Stimulated activated CD4-positive, alpha-beta T cell treated with anti-CD3 and anti-CD28 coated beads, Interleukin-1b, Interleukin-23, amount 100 ng/mL, for 48 hours (primary cell): Measurements from ENCODE around the gene RASA3.

Experiments
- DNase-seq: peaks from one replicate; pipeline ENCODE4 v3.0.0-alpha.2; 2020

RASA3 gene

DNA sequence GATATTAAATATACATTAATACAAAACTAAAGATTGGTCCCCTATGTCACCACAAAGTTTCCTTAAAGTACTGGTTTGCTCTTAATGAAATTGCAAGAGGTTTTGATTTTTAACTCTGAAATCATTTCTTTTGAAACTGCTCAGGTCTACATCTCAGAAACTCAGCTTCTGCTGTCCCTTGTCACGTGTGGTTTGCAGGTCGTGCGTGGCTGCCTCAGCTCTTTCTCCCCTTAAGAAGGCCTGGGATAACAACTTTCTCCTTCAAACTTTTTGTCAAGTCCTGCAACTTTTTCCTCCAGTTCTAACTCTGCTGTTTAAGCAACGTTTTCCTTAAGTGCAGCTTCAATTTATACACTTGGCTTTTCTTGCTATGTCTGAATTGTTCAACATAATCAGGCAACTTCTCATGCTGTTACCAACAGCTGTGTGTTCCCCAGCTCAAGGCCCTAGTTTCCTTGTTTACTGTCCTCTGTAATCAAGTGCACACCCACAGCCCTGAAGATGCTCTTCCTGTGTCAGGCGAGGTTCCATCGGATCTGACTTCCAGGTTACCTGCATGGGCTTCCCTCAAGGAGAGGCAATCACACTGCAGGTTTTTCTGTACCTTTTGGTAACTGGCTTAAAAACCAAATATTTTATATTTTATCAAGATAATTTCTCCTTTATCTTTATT is 172.0 kb downstream of the RASA3 start:
- no peak for DNase-seq

DNA sequence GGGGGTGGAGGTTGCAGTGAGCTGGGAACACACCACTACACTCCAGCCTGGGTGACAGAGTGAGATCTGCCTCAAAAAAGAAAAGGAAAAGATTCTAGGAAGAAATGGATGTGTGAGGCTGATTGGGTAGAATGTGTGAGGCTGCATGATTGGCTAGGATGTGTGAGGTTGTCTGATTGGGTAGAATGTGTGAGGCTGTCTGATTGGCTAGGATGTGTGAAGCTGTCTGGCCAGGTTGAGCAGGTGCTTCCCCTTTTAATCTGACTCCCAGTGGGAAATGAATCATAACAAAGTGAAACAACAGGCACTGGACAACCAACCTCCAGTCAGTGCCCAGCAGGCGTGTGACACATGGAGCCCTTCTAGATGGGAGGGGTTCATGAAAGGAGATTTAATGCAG is 173.2 kb downstream of the RASA3 start:
- DNase-seq: no peak

DNA sequence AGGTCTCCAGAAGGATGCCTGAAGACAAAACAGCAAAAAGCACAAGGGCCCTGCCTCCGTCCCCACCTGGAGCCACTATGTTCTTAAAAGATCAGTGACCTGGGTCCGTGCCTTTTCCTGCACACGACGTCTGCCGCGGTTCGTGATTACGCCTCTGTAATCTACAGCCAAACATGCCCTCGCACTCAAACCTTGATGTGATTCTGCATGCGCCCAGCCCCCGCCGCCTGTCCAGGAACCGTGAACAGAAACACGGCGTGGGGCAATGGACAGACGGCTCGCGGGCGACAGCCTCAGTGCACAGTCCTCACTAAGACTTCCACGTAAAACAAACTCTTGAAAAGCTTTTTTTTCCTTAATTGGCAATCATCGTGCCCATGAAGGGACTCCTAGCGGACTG is 174.1 kb downstream of the RASA3 start:
- DNase-seq: no peak

DNA sequence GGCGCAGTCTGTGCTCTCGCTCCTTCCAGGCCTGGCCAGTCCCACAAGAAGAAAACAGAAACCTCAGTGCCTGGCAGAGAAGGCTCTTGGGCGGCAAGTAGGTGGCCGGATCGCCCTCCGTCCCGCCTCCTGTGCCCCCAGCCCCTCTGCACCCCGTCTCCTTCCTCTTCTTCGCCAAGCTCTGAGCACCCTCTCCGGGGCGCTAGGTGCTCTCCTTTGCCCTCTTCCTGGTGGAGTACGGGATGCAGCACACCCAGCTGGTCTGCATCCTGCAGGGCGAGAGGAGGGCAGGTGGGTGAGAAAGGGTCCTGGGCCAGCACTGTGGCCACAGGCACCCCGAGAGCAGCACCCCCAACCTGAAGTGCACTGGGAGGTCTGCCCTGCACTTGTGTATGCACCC is 175.9 kb downstream of the RASA3 start:
- no peak for DNase-seq

DNA sequence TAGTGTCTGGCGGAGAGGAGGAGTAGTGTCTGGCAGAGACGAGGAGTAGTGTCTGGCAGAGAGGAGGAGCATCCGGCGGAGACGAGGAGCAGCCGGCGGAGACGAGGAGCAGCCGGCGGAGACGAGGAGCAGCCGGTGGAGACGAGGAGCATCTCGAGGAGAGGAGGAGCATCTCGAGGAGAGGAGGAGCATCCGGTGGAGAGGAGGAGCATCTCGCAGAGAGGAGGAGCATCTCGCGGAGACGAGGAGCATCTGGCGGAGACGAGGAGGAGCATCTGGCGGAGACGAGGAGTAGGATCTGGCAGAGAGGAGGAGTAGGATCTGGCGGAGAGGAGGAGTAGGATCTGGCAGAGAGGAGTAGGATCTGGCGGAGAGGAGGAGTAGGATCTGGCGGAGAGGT is 176.7 kb downstream of the RASA3 start:
- DNase-seq: no peak

DNA sequence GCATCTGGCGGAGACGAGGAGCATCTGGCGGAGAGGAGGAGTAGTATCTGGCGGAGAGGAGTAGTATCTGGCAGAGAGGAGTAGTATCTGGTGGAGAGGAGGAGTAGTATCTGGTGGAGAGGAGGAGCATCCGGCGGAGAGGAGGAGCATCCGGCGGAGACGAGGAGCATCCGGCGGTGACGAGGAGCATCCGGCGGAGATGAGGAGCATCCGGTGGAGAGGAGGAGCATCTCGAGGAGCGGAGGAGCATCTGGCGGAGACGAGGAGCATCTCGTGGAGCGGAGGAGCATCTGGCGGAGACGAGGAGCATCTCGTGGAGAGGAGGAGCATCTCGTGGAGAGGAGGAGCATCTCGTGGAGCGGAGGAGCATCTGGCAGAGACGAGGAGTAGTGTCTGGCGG is 177.2 kb downstream of the RASA3 start:
- DNase-seq: no peak

DNA sequence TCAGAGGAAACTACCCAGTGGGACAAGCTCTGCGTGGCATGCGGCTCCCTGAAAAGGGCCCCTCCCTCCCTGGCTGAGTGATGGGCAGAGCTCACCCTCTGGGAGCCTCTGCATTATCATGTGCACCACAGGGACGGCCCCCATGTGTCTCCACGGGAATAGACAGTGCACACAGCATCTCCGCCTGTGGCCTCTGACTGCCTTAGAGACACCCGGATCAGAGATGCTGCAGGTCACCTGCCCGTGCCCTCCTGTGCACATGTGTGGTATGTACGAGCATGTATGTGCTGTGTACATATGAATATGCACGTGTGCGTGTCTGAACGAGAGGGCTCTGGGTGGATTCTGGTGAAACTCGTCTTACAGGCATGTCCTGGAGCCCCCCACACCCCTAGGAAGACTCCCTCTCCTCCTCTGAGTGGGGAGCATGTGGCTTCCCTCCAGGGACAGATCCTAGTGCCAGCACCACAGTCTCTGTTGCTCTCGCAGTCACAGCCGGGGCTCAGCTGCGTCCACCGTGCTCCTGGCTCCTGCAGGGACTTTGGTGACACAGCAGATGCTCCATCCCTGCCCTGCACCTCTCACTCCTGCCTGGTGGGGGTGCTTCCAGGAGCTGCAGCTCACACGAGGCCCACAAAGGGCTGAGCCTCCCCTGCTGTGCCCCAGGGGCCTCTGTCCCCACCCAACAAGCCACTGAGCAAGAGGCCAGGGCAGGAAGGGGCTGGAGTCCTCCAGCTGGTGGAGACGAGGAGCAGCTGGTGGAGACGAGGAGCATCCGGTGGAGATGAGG is 178.2 kb downstream of the RASA3 start:
- no peak for DNase-seq

DNA sequence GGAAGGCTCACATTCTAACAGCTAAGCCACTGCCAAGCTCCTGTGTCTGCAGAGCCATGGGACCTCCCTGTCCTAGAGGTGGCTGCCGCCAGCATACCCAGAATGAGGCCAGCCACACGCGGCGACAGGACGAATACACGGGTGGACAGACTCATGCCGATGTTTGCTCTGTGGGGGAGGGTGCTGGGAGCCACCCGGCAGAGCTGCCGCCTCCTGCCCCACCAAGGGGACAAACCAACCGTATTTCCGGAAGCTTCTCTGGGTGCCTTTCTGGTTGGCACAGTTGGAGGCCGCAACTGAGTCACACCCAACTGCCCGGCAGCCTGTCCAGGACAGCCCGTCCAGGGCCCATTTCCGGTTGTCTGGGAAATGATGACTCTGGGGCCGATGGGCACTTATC is 178.9 kb downstream of the RASA3 start:
- DNase-seq: no peak

DNA sequence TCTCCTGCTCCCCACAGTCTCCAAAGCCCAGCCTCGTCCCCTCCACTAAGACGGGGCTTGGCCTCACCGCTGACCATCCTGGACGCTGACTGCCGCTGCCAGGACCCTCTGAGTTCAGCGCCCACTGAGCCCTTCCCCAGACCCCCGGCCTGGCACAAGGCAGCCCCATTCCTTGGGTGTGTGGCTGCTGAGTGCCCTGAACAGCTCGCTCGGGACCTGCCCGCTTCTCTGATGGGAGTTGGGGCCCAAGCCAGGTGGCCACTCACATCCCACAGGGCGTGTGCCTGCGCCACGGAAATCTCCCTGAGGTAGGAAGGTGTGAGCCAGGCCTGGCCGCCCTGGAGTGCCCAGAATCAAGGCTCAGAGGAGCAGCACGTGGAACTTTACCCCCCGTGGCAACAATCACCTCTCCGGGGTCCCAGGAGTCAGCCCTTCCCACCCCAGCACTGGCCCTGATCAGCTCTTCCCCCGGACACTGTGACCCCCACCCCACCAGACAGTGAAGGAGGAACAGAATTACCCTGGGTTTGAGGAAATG is 179.4 kb downstream of the RASA3 start:
- no peak for DNase-seq

DNA sequence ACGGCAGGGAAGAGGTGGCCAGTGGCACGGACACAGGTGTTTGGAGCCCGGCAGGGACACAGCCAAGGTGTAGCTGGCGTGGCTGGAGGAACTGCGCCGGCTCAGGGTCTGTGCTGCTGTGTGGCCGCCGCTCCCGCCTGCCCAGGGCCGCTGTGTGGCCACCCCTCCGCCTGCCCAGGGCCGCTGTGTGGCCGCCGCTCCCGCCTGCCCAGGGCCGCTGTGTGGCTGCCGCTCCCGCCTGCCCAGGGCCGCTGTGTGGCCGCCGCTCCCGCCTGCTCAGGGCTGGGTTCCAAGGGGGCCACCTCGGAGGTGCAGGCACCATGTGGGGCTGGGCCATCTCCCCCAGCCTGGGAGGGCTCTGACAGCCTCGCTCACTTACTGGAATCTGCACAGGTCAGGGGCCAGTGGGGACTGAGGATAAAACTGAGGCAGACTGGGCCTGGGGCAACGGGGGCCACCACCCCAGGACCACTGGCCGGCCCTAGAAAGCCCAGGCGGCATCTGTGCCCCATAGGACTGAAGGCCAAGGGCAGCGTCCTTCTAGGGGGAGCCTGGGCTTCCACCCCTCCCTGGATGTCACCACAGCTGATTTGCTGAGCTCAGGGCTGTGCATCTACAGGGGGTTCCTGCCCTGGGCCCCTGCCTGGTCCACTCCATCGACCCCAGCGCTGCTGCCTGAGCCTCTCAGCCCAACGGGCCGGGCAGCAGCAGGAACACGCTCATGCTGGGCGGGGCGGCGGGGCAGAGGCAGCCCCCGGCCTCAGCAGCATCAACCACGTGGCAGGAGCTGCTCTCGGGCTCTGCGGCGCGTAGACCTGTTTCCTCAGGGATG is 180.1 kb downstream of the RASA3 start:
- DNase-seq: no peak

DNA sequence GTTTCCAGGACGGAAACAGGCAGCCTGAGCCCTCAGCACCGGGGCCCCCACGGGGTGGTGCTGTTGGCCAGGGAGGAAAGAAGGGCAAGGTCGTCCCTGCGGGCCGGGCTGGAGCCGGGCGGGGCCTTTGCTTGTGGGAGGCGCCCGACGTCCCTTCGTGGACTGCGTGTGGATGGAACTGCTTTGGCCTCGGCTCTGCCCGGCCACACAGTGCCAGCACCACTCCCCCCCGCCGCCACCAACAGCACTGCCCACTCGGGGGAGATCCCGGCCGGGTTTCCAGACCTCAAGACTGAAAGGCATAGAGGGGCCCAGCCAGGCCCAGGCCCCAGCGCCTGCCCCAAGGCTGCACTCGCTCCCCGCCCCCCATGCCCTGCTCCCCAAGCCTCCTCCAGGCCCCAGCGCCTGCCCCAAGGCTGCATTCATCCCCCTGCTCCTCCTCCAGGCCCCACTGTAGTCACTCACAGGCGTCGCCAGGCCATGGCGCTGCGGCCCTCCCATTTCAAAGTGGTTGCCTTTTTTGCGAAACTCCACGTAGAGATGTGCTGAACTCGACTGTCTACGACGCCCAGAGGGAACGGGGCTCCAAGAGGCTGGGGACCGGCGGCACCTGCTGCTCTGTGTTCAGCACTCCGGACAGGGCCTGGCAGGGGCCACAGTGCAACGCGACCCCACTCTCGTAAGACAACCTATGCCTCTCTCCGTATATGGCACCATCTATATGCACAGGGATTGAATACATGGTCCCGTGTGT is 181.0 kb downstream of the RASA3 start:
- DNase-seq: peak; percentile 48

DNA sequence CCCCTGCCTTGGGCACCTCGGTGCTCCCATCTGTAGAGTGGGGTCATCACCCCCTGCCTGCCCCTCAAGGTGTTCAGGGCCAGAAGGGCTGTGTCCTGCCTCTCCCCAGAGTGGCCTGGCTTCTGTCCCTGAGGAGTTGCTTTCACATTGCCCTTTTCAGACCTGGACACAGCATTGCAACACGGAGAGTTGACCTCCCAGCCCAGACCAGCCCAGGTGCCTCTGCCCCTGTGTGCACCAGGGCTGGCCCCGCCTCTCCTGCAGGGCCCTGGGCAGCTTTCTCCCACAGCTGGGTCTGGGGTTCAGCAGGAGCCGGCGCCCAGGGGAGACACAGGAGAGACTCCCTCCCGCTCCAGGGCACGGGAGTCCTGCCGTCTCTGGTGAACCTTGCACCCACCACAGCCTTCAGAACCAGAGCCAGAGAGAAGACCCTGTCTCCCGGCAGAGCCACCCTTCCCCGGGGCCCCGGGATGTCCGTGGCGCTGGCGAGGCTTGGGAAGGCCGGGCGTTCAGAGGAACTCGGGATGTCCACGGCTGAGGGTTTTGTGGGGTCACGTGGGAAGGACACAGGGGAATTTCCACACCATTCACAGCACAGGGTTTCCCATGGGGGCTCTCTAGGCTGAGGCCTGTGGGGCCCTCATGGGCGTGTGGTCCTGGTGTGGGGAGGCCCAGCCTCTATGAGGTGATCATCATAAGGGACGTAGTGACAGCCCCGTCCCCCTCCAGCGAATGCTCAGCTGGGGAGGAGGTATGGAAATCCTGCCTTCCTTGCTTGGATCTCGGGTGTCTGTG is 181.8 kb downstream of the RASA3 start:
- DNase-seq: no peak

DNA sequence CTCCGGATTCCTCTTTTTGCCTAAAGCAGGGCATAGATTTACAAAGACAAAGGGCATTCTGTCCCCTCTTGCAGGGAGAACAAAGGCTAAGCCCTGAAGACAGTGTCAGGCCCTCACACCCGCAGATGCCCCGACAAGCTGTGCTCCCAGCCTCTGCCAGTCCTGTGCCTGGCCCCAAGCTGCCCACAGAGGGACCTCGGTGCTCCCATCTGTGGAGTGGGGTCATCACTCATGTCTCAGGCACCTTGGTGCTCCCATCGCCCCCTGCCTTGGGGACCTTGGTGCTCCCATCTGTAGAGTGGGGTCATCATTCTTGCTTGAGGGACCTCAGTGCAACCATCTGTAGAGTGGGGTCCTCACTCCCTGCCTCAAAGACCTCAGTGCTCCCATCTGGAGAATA is 182.9 kb downstream of the RASA3 start:
- DNase-seq: no peak

DNA sequence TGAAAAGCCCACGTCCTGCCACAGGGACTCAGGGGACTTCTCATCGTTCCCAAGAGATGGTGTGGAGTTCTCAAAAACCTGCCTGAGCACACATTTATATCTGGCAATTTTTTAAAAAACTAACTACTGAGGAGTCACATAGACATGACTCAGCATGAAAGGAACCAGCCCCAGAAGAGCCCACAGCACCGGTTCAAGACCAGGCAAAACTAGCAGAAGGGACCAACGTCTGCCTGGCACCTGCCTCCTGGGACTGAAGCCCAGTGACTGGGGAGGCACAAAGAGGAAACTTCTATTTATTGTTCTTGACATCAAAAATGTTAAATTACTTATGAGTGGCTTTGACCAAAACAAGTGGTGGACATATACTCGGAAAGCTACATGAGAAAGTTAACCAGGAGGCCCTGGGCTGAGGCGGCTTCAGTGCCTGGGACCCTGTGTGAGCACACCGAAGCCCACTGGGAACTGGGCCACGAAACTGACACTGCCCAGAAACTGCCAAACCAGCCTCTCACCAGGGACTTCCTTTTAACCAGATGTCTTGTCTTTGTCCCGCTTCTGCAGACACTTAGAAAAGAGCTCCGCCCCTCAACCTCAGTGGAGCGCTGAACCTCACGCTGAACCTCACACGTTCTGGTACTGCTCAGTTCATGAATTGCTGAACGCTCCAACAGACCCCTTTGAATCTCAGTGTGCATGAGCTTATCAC is 184.2 kb downstream of the RASA3 start:
- no peak for DNase-seq

DNA sequence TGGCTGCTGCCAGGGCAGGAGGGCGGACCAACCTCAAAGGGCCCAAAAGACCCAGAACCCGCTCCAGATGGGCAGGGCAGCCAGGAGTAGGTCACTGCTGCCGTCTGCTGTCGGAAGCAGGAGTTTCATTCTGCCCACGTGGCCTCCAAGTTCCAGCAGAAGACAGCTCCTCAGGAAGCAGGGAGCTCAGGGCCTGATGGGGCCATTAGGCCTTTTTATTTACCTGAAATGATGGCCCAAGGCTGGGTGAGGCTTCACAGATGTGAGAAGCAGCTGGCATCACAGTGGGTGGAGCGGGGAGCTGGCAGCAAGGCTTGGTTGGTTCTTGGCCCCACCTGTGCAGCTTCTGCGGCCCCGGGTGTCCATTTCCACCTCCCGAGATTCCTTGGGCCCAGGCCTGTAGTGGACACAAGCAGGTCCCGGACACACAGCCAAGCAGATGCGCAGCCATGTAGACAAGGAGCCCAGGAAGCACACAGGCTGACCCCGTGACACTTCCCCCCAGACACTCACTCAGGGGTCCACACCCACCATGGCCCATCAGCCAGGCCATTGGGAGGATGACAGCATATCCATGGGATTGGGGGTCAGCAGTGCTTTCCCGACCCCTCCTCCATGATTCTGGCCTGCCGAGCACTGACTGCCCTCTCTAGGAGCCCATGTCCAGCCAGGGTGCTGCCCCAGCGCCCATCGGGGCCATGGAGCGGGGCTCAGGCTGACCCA is 185.0 kb downstream of the RASA3 start:
- no peak for DNase-seq

DNA sequence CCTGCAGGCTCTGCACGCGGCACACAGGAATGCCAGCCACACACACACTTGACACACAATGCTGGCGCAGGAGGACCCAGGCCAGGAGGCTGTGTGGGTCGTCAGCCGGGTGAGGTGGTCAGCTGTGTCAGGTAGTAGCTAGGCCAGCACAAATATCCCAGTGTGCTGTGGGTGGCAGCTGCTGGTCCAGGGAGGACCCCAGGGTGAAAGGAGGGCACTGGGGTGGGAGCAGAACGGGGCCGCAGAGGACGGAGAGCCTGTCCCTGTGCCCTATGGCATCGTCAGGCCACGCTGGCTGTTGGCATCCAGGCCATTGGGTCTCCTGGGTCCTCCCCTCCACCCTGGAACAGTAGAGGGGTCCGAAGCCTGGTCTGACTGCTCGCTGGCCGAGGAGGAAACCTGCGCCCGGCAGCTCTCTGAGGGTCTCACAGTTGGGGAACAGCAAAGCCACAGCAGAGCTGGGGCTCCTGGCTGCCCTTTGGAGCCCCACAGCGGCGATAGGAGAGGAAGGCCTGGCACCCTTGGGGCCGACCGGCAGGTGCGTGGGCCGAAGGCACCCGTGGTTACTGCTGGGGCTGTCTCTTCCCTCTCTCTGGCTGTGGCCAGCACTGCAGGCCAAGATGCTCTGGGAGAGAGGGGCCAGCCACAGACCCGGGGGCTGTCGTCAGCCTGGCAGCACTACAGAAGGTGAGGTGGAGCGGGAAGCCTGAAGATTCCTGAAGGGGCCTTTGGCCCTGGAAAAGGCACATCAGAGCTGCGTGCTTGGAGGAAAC is 185.8 kb downstream of the RASA3 start:
- DNase-seq: no peak

DNA sequence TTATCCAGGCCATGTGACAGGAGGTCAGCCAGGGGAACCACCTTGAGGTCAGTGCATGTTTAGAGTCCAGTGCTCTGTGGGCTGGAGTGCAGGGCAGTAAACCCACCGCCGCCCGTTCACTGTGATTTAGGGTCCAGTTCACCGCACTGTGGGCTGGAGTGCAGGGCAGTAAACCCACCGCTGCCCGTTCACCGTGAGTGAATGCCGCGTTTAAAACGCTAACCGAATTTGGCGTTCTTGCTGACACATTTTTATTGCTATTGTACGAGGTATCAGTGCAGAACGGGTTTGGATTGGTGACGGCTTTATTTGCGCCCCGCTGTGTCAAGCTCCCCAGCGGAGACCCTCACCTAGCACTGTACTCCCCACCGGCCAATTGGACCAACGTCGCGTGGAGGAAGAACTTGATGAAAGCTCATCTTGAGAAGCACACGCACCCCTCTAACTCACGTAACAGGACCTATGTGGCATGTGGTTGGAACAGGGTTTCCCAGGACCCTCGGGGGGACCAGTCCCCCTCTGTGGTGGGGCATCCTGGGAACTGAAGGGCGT is 186.5 kb downstream of the RASA3 start:
- no peak for DNase-seq

DNA sequence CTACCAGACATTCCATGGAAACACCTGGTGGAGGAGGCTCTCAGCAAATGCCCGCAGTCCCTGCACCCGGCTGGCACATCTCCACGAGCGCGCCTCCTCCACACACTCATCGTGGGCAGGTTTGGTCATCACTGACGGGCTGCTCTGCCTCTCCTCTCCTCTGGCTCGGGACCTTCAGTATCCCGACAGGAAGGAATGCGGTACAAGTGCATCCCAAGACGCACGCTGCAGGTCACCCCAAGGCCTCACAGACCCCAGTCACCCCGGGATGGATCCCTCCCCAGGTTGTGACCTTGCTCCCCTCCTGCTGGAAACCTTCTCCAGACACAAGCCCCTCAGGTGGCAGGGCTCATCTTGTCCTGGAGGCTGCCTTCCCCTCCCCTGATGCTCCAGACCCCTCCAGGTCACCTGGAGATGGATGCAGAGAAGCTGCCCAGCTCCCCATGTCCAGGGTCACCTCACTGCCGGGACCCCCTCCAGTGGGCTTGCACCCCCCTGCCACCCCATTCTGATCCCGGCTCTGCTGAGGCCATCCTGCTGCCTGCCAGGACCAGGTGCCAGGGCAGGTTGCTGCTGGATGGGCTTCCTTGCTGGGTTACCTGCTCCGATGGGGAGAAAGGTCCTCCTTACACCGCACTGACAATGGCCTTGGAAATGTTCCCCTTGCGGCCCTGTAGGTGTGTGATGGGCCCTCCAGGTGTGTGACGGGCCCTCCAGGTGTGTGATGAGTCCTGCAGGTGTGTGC is 188.4 kb downstream of the RASA3 start:
- no peak for DNase-seq
